ENCODE data around the gene GLIS1. TPM values are rescaled to one million over a fixed set of nuclear protein-coding genes. Genes with fewer than 3 reads are reported as not detected.

The GLIS1 gene
- total RNA-seq, 1 donor from 2014 or later, result 17.4 TPM

- TF ChIP-seq, protein P1, sequence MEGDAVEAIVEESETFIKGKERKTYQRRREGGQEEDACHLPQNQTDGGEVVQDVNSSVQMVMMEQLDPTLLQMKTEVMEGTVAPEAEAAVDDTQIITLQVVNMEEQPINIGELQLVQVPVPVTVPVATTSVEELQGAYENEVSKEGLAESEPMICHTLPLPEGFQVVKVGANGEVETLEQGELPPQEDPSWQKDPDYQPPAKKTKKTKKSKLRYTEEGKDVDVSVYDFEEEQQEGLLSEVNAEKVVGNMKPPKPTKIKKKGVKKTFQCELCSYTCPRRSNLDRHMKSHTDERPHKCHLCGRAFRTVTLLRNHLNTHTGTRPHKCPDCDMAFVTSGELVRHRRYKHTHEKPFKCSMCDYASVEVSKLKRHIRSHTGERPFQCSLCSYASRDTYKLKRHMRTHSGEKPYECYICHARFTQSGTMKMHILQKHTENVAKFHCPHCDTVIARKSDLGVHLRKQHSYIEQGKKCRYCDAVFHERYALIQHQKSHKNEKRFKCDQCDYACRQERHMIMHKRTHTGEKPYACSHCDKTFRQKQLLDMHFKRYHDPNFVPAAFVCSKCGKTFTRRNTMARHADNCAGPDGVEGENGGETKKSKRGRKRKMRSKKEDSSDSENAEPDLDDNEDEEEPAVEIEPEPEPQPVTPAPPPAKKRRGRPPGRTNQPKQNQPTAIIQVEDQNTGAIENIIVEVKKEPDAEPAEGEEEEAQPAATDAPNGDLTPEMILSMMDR (IDR thresholded peaks at IDR 0.05), result no peak
- H3K9me3 Mint-ChIP-seq (ENCODE audit: low read depth), result no peaks in the 10 kb centered on the region
- no peak overlapping the region for H3K4me3 Mint-ChIP-seq (ENCODE audit: unreplicated experiment)
- DNase-seq (ENCODE audit: low spot score), result peak; percentile 35
- H3K27me3 Mint-ChIP-seq (ENCODE audit: low read depth), result no peaks in the 10 kb centered on the region
- H3K4me1 Mint-ChIP-seq (ENCODE audit: low read depth), result peaks cover 28% of the 10 kb centered on the region
- no peak overlapping the region for H3K27ac Mint-ChIP-seq (ENCODE audit: unreplicated experiment)
- peaks cover 16% of the 10 kb centered on the region for H3K36me3 Mint-ChIP-seq (ENCODE audit: low read depth)
These were observed 147.0 kb downstream of the GLIS1 start for GRCh38 chr1:53591924-53592323.

GRCh38 chr1:53590531-53591515, 148.1 kb downstream of the GLIS1 start:
- peak; percentile 59 for DNase-seq (ENCODE audit: low spot score)
- Mint-ChIP-seq H3K4me1 (ENCODE audit: low read depth) (peaks cover 28% of the 10 kb centered on the region), H3K36me3 (ENCODE audit: low read depth) (peaks cover 19% of the 10 kb centered on the region), H3K27me3 (ENCODE audit: low read depth) (no peaks in the 10 kb centered on the region), H3K4me3 (ENCODE audit: unreplicated experiment) (no peak overlapping the region), H3K9me3 (ENCODE audit: low read depth) (no peaks in the 10 kb centered on the region), H3K27ac (ENCODE audit: unreplicated experiment) (peak overlapping the region; percentile 86)
- TF ChIP-seq, protein P1 (IDR thresholded peaks at IDR 0.05), result no peak

DNA sequence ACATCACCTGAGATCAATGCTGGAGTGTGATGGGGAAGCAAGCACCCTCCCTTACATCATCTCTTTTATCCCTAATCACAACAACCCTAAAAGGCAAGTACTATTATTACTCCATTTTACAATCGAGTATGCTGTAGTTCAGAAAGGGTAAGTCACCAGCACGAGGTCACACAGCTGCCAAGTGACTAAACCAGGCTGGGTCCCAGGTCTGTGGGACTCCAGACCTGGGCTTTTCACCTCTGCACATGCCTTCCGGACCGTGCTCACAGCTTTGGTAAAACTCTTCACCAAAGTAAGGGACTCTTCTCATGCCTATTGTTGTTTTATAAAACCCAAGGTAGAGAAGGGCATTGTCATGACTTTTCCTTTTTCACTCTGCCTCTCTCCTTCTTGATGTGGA, 148.9 kb downstream of the GLIS1 start:
- peak; percentile 29 for DNase-seq (ENCODE audit: low spot score)
- no peaks in the 10 kb centered on the region for H3K27me3 Mint-ChIP-seq (ENCODE audit: low read depth)
- peaks cover 32% of the 10 kb centered on the region for H3K4me1 Mint-ChIP-seq (ENCODE audit: low read depth)
- H3K36me3 Mint-ChIP-seq (ENCODE audit: low read depth), result peaks cover 16% of the 10 kb centered on the region
- TF ChIP-seq, protein P1 (IDR thresholded peaks at IDR 0.05), result no peak
- no peak overlapping the region for H3K4me3 Mint-ChIP-seq (ENCODE audit: unreplicated experiment)
- H3K27ac Mint-ChIP-seq (ENCODE audit: unreplicated experiment), result peak overlapping the region; percentile 46
- no peaks in the 10 kb centered on the region for H3K9me3 Mint-ChIP-seq (ENCODE audit: low read depth)

- H3K27ac Mint-ChIP-seq (ENCODE audit: unreplicated experiment), result peak overlapping the region; percentile 22
- peaks cover 13% of the 10 kb centered on the region for H3K36me3 Mint-ChIP-seq (ENCODE audit: low read depth)
- H3K27me3 Mint-ChIP-seq (ENCODE audit: low read depth), result no peaks in the 10 kb centered on the region
- peaks cover 36% of the 10 kb centered on the region for H3K4me1 Mint-ChIP-seq (ENCODE audit: low read depth)
- H3K4me3 Mint-ChIP-seq (ENCODE audit: unreplicated experiment), result no peak overlapping the region
- no peaks in the 10 kb centered on the region for H3K9me3 Mint-ChIP-seq (ENCODE audit: low read depth)
- peak; percentile 76 for DNase-seq (ENCODE audit: low spot score)
- TF ChIP-seq, protein P1 (IDR thresholded peaks at IDR 0.05), result no peak
These were observed 149.7 kb downstream of the GLIS1 start for GRCh38 chr1:53589043-53589887.
